KG1 (cell line): ENCODE data around the gene ZBTB46.
"Not testable (repeated sequence)": the region's sequence is repeated elsewhere in the genome, so short reads cannot be mapped to it uniquely, and the experiment has no call there.

Source experiments
- DNase-seq: peaks from one replicate; lab custom pipeline; 2025; lab: John Stamatoyannopoulos, UW

Gene ZBTB46

GRCh38 chr20:63814891-63815614 is 16.0 kb downstream of the ZBTB46 start:
- no peak for DNase-seq

GRCh38 chr20:63811491-63811875 is 19.6 kb downstream of the ZBTB46 start:
- no peak for DNase-seq

GRCh38 chr20:63810730-63811490 is 20.2 kb downstream of the ZBTB46 start:
- DNase-seq: no peak

GRCh38 chr20:63809856-63810255 is 21.2 kb downstream of the ZBTB46 start:
- no peak for DNase-seq

GRCh38 chr20:63808964-63809674 is 21.9 kb downstream of the ZBTB46 start:
- no peak for DNase-seq

- DNase-seq: no peak
Measured at GRCh38 chr20:63808145-63808724, 22.8 kb downstream of the ZBTB46 start.

- no peak for DNase-seq
Measured at GRCh38 chr20:63807654-63808053, 23.4 kb downstream of the ZBTB46 start.

GRCh38 chr20:63804308-63804636 is 26.8 kb downstream of the ZBTB46 start:
- no peak for DNase-seq

- no peak for DNase-seq
Measured at GRCh38 chr20:63802469-63803240, 28.4 kb downstream of the ZBTB46 start.

GRCh38 chr20:63801174-63801573 is 29.9 kb downstream of the ZBTB46 start:
- not testable (repeated sequence) for DNase-seq

GRCh38 chr20:63800411-63800810 is 30.7 kb downstream of the ZBTB46 start:
- not testable (repeated sequence) for DNase-seq

GRCh38 chr20:63799127-63799526 is 31.9 kb downstream of the ZBTB46 start:
- not testable (repeated sequence) for DNase-seq

- not testable (repeated sequence) for DNase-seq
Measured at GRCh38 chr20:63797175-63797574, 33.9 kb downstream of the ZBTB46 start.

GRCh38 chr20:63795178-63795830 is 35.8 kb downstream of the ZBTB46 start:
- DNase-seq: no peak

GRCh38 chr20:63794614-63795013 is 36.5 kb downstream of the ZBTB46 start:
- no peak for DNase-seq

GRCh38 chr20:63792866-63793265 is 38.2 kb downstream of the ZBTB46 start:
- no peak for DNase-seq

- no peak for DNase-seq
Measured at GRCh38 chr20:63791497-63792156, 39.4 kb downstream of the ZBTB46 start.

- DNase-seq: no peak
Measured at GRCh38 chr20:63790572-63791168, 40.4 kb downstream of the ZBTB46 start.

- DNase-seq: no peak
Measured at GRCh38 chr20:63789836-63790571, 41.1 kb downstream of the ZBTB46 start.

GRCh38 chr20:63787749-63788148 is 43.3 kb downstream of the ZBTB46 start:
- DNase-seq: no peak
